AG20443 (cell line): ENCODE data around the gene KLK7.
A peak's percentile ranks its signal among the peaks of the same experiment; 100 is the strongest.

Experiments
- DNase-seq: peaks from one replicate; pipeline ENCODE4 v3.0.0; 2012; ENCODE audit warnings: low spot score, mixed read lengths

The KLK7 gene

GRCh38 chr19:50983625-50984292, at the start of gene KLK7:
Gene KLK7 (minus strand): TSS chr19:50983917. CDS start chr19:50982399, 1,518 bp downstream.
- no peak for DNase-seq

DNA sequence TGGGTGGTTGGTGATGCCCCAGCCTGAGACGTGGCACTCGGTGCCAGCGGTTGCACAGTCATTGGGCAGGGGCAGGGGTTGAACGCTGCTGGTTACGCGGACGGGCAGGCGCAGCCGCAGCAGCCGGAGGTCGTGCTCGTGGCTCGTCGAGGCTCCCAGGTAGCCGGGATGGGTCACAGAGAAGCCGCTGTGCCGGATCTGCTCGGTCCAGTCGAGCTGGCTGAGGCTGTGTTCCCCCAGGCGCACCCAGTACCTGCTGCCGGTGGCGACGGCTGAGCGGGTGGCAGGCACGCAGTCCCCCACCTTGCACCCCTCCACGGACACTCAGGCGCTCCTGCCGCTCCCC, 48.1 kb upstream of the KLK7 start:
- DNase-seq = no peak

DNA sequence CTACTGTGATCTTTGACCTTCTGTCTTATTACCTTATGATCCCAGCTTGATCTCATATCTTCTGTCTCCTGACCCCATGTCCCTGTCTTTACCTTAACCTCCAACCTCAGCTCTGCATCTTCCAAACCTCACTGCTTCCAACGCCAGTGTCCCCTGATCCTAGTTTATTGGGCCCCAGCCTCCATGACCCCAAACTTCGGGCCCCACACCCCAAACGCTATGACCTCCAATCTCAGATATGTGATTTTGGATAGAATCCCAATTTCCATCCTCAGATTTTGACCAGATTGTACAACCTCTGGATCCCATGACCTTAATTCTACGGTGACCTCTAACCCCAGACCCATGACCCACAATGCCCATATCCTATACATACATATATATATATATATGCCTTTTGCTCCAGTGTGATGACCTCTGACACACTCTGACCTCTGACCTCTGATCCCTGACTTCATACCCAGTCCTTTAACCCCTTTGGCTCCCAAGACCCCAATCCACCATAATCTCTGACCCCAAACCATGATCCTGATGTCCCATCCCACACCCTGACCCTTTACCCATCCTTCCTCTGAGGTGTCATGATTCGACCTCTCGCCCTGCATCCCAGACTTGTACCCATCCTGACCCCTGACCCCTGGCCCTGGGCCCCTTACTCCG, 47.6 kb upstream of the KLK7 start:
- peak; percentile 4 for DNase-seq

GRCh38 chr19:51030631-51031030, 46.9 kb upstream of the KLK7 start:
- peak; percentile 6 for DNase-seq

DNA sequence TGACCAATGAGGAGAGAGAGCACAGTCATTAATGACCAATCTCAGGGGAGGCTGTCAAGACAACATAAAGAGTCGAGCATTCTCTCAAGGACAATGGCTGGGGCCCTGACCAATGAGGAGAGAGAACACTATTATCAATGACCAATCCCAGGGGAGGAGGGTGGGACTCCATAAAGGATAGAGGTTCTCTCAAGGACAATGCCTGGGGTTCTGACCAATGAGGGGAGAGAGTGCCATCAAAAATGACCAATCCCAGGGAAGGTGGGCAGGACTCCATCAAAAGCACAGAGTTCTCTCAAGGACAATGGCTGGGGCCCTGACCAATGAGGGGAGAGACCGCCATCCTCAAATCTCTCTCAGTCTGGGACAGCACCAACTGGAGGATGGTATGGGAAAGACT, 46.0 kb upstream of the KLK7 start:
- DNase-seq = no peak

DNA sequence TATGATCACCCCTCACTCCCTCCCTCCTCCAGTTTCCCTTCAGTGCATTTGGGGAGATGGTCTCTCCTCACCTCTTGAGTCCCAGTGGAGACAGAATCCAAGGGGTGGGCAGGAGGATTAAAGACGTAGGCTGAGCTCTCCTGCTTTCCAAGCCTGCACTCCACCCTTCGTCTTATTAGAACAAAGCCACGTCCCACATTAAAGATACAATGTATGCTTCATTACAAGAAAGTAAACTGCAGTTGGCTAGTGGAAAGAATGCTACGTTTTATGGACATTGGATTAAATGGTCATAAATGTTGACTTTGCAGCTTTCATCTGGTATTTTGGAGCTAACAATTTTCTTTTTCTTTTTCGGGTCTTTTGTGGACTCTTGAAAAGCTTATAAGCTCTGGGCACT, 44.2 kb upstream of the KLK7 start:
- no peak for DNase-seq

GRCh38 chr19:51027126-51027806, 43.5 kb upstream of the KLK7 start:
- no peak for DNase-seq

DNA sequence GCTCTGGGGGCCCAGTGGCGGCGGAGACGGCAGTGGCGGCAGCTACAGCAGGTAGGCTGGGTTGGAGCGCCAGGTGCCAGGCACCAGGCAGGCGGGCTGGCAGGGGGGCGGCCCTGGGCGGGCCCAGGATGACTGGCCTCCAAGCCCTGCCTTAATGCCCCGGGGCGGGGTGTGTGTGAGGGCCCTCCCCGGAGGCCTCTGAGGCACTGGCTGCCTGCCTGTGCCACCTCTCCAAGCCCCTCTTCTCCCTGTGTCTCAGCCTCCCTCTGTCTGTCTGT, 42.8 kb upstream of the KLK7 start, which contains the start of gene KLK11:
TSS of gene KLK11 (minus strand) at position 63 of the 278 bp plus-strand sequence. CDS start 985 bp downstream, outside the sequence.
- DNase-seq = no peak

- no peak for DNase-seq
Measured at GRCh38 chr19:51025809-51026553, 42.3 kb upstream of the KLK7 start.

DNA sequence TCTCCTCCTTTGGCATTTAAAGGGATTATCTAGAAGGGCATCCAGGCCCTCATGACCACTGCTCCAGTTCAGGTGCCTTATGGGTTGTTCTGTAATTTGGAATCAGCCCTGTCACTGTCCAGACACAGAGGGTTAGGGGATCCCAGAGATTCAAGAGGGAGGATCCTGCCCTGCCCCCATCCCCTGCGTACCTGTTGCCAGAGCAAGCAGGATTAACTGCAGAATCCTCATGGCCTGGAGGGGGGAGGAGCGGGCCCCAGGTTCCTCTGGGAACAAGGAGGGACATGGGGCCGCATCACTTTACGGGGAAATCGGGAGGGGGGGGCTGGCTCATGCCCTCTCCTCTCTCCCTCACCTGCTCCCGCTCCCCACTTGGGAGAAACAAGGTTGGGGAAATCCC, 41.7 kb upstream of the KLK7 start:
- no peak for DNase-seq

DNA sequence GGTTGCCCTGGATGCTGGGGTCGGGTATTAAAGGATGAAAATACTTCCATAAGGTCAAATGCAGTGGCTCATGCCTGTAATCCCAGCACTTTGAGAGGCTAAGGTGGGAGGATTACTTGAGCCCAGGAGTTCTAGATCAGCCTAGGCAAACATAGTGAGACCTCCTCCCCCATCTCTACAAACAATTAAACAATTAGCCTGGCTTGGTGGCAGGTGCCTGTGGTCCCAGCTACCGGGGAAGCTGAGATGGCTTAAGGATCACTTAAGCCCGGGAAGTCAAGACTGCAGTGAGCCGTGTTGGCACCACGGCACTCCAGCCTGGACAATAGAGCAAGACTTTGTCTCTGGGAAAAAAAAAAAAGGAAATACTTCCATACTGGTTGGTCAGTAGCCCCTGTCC, 41.2 kb upstream of the KLK7 start:
- DNase-seq = no peak

- DNase-seq = no peak
Measured at GRCh38 chr19:51023946-51024345, 40.2 kb upstream of the KLK7 start.

DNA sequence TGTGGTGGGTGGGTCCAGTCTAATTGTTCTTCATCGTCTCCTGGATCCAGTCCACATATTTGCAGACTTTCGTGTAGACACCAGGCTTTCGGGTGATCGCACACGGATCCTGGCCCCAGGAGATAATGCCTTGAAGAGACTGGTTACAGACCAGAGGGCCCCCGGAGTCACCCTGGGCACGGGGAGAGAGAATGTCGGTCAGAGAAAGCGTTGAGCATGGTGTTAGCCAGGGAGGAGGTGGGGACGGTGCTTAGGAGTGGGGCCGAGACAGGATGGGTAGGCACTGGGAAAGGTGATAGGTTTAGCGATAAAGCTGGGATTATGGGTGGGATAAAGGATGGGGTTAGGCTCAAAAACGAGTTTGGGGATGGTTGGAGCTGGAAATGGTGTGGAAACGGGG, 38.8 kb upstream of the KLK7 start:
- no peak for DNase-seq

DNA sequence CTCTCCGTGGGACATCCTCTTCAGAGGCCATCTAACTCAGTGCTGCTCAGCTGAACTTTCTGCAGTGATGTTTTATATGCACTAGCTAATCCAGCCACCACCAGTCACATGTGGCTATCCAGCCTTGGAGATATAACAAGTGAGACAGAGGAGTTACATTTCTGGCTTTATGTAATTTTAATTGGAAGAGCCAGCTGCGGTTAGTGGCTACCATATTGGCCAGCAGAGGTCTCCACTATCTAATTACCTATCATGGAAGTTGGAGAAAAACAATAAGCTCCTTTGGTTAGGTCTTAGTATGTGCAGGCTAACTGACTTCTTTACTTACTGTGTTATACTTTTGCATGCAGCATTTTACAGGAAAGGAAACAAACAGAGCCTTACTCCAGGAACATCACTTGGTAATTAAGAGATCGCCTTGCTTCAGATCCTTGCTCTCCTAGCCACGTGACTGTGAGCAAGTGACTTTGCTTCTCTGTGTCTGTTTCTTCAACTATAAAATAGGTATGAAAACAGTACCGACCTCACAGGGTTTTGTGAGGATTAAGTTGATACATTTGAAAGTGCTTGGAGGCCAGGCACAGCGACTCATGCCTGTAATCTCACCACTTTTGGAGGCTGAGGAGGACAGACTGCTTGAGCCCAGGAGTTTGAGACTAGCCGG, 37.4 kb upstream of the KLK7 start:
- peak; percentile 52 for DNase-seq

DNA sequence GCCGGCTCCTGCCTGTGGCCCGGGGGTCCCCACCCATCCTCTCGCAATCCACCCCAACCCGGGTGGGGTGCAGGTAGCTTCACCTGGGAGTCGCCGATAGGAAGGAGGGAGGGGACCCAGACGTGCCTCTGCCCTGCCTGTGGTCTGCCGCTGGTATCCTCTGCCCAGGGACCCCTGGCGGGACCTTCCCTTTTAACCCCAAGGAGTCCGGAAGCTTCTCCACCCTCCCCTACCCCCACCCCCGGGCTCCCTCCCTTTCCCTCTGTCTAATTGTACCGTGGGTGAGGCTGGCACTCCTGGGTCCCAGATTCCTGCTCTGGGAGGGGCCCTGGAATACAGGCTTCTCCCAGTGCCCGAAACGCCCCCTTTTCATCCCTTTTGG, 35.8 kb upstream of the KLK7 start, which contains the start of gene KLK10:
TSS of gene KLK10 (minus strand) at position 166 of the 382 bp plus-strand sequence. CDS start 579 bp downstream, outside the sequence.
- DNase-seq = no peak

DNA sequence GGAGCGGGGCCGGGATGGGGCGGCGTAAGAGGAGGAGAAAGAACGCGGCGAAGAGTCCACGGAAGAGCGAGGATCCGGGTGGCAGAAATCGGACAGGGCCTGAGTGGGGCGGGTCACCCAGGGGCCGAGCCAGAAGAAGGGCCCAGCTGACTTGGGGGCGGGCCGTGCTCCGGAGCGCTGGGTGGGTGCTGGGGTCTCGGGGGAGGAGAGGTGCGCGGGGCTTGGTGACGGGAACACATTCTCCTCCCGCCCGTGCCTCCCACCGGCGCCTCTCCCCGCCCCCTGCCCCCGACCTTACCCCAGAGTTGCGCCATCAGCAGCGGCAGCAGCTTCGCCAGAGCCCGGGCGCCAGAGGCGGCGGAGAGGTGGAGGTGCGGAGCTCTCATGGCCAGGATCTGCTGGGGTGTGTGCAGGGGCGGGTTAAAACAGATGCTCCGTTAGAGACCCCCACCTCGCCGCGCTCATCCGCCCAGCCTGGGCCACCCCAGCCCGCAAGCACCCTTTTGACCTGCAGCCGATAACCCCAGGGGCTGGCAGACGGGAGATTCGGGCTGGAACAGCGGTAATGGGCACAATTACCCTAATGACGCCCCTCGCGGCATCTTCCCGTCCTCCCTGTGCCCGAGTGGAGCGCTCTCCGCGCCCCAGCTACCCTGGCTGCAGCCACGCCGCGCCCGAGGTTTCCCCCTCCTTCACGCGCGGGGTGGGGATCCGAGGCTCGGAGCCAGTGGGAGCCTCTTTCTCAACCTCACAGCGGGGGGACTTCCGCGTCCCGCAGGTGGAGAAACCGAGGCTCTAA, 35.2 kb upstream of the KLK7 start:
- no peak for DNase-seq

DNA sequence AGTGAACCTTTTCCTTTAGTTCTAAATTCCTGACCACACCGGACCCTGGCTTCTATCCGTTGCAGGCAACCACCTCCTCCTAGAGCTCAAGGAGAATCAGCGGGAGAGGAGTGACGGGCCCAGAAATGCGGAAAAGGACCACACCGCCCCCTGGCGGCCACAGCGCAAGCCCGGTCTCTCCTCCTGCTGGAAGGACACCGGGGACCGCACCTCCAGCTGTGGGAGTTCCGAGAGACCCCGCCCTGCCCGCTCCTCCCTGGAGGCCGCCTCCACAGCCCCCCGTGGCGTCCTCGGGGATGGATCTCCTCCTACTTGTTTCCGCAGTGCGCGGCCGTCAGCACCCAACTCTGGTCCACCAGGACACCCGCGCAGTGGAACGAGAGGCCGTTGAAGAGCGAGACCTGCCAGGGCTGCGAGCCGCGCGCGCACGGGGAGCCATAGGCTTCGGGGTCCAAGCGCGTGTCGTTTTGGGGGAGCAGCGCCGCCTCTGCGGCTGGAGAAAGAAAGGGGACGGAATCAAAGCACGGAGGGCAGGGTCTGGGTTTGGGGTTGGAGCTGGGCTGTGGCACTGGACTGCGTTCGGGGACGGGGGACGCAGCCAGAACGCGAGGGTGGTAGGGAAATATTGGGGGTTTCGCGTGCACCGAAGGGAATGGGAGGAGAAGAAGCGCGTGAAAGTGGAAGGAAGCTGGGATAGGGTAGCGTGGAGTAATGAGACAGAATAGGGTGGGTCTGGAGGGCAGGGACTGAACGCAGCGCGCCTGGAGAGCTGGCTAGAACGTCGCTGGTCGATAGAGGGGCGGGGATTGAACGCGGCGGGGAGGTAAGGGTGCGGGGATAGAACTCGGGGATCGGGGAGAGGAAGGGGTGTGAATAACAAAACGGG, 33.3 kb upstream of the KLK7 start:
- peak; percentile 80 for DNase-seq

GRCh38 chr19:51015691-51016267, 32.1 kb upstream of the KLK7 start:
- DNase-seq = no peak

GRCh38 chr19:51014242-51014641, 30.5 kb upstream of the KLK7 start:
- no peak for DNase-seq

DNA sequence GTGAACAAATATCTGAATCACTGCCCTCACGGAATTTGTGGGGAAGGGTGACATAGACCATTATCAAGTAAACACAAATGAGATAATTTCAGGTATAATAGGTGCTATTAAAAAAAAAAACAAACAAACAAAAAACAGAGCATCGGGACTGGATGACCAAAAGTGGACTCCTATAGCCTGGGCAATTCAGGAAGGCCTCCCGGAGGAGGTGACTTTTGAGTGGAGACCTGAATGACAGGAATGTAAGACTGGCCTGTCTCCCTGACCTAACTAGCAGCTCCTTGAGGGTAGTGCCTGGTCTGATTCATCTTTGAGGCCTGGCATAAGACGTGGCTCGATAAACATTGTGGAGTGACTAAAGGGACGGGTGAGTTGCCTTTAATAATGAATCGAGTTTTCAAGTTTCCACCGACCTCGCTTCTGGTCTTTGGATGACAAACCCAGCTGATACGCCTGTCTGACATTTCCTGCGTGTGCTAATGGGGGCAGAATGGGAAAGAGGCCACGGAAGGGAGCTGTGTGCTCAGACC, 29.0 kb upstream of the KLK7 start:
- no peak for DNase-seq
